Mesenchymal stem cell (in vitro differentiated cells and primary cell): ENCODE data around the gene RNF223.

Experiments
- DNase-seq: peaks from one replicate; pipeline ENCODE4 v3.0.0-alpha.2; 2013
- H2AFZ ChIP-seq: one replicate; pipeline ENCODE4 v1.6.1; 2013; ENCODE audit warnings: low read depth, mild to moderate bottlenecking, control low read depth, inconsistent platforms, low read length, moderate library complexity
- H2AK5ac ChIP-seq: 2 replicates; pipeline ENCODE4 v1.6.1; 2013; ENCODE audit warnings: low read length, moderate library complexity, mild to moderate bottlenecking, inconsistent platforms; ENCODE audit not compliant: severe bottlenecking
- H2BK120ac ChIP-seq: one replicate; pipeline ENCODE4 v1.6.1; 2013; ENCODE audit warnings: low read depth, mild to moderate bottlenecking, inconsistent platforms, low read length, moderate library complexity
- H2BK12ac ChIP-seq, 2 experiments: one replicate each; pipeline ENCODE4 v1.6.1; 2013; ENCODE audit warnings: inconsistent platforms in 2 of 2, low read length in 2 of 2, mild to moderate bottlenecking in 2 of 2, moderate library complexity in 2 of 2, control low read depth in 1 of 2
- H2BK15ac ChIP-seq: one replicate; pipeline ENCODE4 v1.6.1; 2013; ENCODE audit warnings: mild to moderate bottlenecking, low read depth, inconsistent platforms; ENCODE audit not compliant: poor library complexity, severe bottlenecking
- H2BK5ac ChIP-seq: 2 replicates; pipeline ENCODE4 v1.6.1; 2013; ENCODE audit warnings: low read depth, mild to moderate bottlenecking, low read length, control low read depth, inconsistent platforms; ENCODE audit not compliant: poor library complexity, severe bottlenecking
- H3K14ac ChIP-seq, 2 experiments: one replicate each; pipeline ENCODE4 v1.6.1; 2013; ENCODE audit warnings: inconsistent platforms in 2 of 2, low read length in 2 of 2, control low read depth in 1 of 2, mild to moderate bottlenecking in 1 of 2, moderate library complexity in 1 of 2
- H3K18ac ChIP-seq, 2 experiments: one replicate each; pipeline ENCODE4 v1.6.1; 2013; ENCODE audit warnings: inconsistent platforms in 2 of 2, low read length in 2 of 2, control low read depth in 1 of 2, low read depth in 1 of 2, mild to moderate bottlenecking in 1 of 2
- H3K23ac ChIP-seq, 2 experiments: one replicate each; pipeline ENCODE4 v1.6.1; 2013; ENCODE audit warnings: inconsistent platforms in 2 of 2, low read length in 2 of 2, mild to moderate bottlenecking in 2 of 2, moderate library complexity in 2 of 2, control low read depth in 1 of 2
- H3K27ac ChIP-seq: 2 replicates; pipeline ENCODE4 v1.5.1; 2013; ENCODE audit warnings: mild to moderate bottlenecking, moderate library complexity, low read length, control low read depth, inconsistent platforms; ENCODE audit not compliant: poor library complexity, severe bottlenecking
- H3K27me3 ChIP-seq, 2 experiments: 2 replicates each; pipeline versions ENCODE4 v1.6.1 to v1.7.0; 2013; ENCODE audit warnings: low read length in 2 of 2, mild to moderate bottlenecking in 2 of 2, moderate library complexity in 2 of 2, control low read depth in 1 of 2, inconsistent platforms in 1 of 2; ENCODE audit not compliant: control insufficient read depth in 1 of 2, insufficient read depth in 1 of 2
- H3K36me3 ChIP-seq, 2 experiments: 2 replicates each; pipeline versions ENCODE4 v1.6.1 to v1.7.0; 2013; ENCODE audit warnings: low read length in 2 of 2, control low read depth in 1 of 2, inconsistent platforms in 1 of 2, low read depth in 1 of 2, mild to moderate bottlenecking in 1 of 2; ENCODE audit not compliant: insufficient read depth in 2 of 2, control insufficient read depth in 1 of 2
- H3K4ac ChIP-seq, 2 experiments: one replicate each; pipeline ENCODE4 v1.6.1; 2013; ENCODE audit warnings: inconsistent platforms in 2 of 2, low read length in 2 of 2, mild to moderate bottlenecking in 2 of 2, moderate library complexity in 2 of 2, control low read depth in 1 of 2, low read depth in 1 of 2
- H3K4me1 ChIP-seq: 2 replicates; pipeline ENCODE4 v1.6.1; 2013; ENCODE audit warnings: low read depth, low read length, control low read depth; ENCODE audit not compliant: control insufficient read depth, insufficient read depth
- H3K4me2 ChIP-seq: 2 replicates; pipeline ENCODE4 v1.6.1; 2013; ENCODE audit warnings: low read length, mild to moderate bottlenecking, inconsistent platforms; ENCODE audit not compliant: poor library complexity, severe bottlenecking
- H3K4me3 ChIP-seq, 2 experiments: 2 replicates each; pipeline versions ENCODE4 v1.5.1 to v1.7.0; 2013; ENCODE audit warnings: low read length in 2 of 2, mild to moderate bottlenecking in 2 of 2, control low read depth in 1 of 2, low read depth in 1 of 2; ENCODE audit not compliant: insufficient read depth in 1 of 2
- H3K79me1 ChIP-seq: replicated peaks from 2 replicates; pipeline ENCODE4 v1.6.1; 2013; ENCODE audit warnings: mild to moderate bottlenecking, control low read depth, low read length, inconsistent platforms; ENCODE audit not compliant: poor library complexity, severe bottlenecking
- H3K9ac ChIP-seq: 2 replicates; pipeline ENCODE4 v1.7.0; 2013; ENCODE audit warnings: mild to moderate bottlenecking, low read length, moderate library complexity
- H3K9me3 ChIP-seq: 2 replicates; pipeline ENCODE4 v1.7.0; 2013; ENCODE audit warnings: mild to moderate bottlenecking, low read length; ENCODE audit not compliant: control insufficient read depth
- H4K8ac ChIP-seq: one replicate; pipeline ENCODE4 v1.6.1; 2013; ENCODE audit warnings: inconsistent platforms, mild to moderate bottlenecking, low read length, moderate library complexity
- H4K91ac ChIP-seq: one replicate; pipeline ENCODE4 v1.6.1; 2013; ENCODE audit warnings: mild to moderate bottlenecking, low read length, inconsistent platforms
- WGBS: methylation state at CpG from one replicate; pipeline ENCODE4 v1.1.7; 2013; ENCODE audit warnings: mixed read lengths; 5-methylcytosine and 5-hydroxymethylcytosine counted together

The RNF223 gene

DNA sequence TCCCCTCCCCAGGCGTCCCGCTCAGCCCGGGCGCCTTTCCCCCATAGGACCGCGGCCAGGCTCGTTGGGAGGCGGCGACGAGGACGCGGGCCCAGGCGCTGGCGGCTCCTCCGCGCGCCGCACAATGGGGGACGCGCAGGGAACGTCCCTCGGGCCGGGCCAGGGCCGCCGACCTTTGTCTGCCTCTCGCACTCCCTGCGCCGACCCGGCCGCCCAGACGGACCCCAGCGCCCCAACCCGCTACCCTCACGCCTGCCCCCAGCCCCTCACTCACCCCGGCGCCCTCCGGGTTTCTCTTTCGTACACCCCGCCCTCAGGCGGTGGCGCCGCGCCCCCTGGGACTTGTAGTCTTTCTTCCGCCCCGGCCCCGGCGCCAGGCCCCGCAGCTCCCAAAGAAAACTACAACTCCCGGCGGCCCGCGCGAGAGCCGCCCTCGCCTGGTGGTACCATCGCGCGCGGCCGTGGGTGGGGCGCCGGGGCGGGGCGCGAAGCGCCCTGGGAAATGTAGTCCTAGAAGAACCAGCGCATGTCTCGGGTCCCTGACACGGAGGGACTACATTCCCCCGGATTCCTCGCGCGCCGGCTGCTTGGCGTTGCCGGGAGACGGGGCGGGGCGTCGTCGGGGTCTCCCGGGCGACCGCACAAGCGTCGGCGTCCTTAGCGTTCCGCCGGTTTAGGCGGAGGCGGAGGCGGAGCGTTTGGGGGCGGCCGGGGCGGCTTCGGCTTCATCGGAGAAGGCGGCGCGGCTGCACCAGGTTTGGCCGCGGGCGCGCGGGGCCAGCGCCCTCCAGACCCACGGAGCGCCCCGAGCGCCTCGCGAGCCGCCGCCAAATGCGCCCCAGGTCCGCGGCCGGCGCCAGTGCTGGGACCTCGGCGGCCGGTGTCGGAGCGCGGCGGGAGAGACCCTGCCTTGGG is 41.9 kb upstream of the RNF223 start, which contains the start of gene C1orf159:
Gene C1orf159, minus strand, starts transcription at position 304 of the 915 bp plus-strand sequence. CDS start 24,546 bp downstream, outside the sequence.
- Histone ChIP-seq H2BK120ac (no peak within 1 kb of the TSS), H3K4me1 (peaks cover 13% of the 10 kb centered on the region), H2BK12ac (no peak within 1 kb of the TSS), H3K18ac (peak within 1 kb of the TSS in 1 of 2 experiments; percentile 82), H2AK5ac (no peak within 1 kb of the TSS), H3K4me2 (peak within 1 kb of the TSS; percentile 99), H4K91ac (no peak within 1 kb of the TSS), H3K9me3 (no peaks in the 10 kb centered on the region), H3K27ac (no peak within 1 kb of the TSS), H3K9ac (peak within 1 kb of the TSS; percentile 74), H3K4ac (peak within 1 kb of the TSS in 1 of 2 experiments; percentile 62), H3K23ac (no peak within 1 kb of the TSS), H2BK5ac (no peak within 1 kb of the TSS), H4K8ac (peak within 1 kb of the TSS; percentile 79), H3K36me3 (peaks cover 4 to 24% of the 10 kb centered on the region in 2 experiments), H3K27me3 (peaks cover 15 to 29% of the 10 kb centered on the region in 2 experiments), H3K79me1 (peaks cover 36% of the 10 kb centered on the region), H2AFZ (peak within 1 kb of the TSS; percentile 89), H3K4me3 (peak within 1 kb of the TSS; percentile 80 to 93), H3K14ac (peak within 1 kb of the TSS in 1 of 2 experiments; percentile 62), H2BK15ac (no peak within 1 kb of the TSS)
- under 1% methylated on average over 104 of the region's 128 CpGs for WGBS
- DNase-seq = peak; percentile 98

DNA sequence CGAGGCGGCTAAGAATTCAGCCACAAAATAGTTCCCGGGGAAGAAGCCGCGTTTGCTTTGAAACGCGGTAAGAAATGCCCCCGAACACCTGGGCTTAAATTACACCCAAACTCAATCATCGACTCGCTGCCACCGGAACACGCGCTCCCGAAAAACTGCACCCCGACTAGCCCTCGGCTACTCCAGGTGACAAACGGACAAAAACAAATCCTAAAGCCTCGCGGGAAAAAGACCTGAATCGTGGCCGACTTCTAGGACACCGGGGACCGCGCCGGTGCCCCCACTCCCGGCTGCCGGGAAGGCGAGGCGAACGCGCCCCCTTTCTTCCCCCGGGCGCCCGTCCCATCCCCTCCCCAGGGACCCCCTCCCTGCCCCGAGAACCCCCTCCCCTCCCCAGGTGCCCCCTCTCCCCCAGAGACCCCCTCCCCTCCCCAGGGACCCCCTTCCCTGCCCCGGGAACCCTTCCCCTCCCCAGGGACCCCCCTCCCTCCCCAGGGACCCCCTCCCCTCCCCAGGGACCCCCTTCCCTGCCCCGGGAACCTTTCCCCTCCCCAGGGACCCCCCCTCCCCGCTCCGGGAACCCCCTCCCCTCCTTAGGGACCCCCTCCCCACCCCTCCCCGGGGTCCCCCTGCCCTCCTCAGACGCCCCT is 41.2 kb upstream of the RNF223 start:
- peaks cover 15 to 29% of the 10 kb centered on the region in 2 experiments for H3K27me3 ChIP-seq
- no peaks in the 10 kb centered on the region for H3K9me3 ChIP-seq
- no peak overlapping the region for H2AK5ac ChIP-seq
- no peak overlapping the region for H3K14ac ChIP-seq
- H3K4me3 ChIP-seq = peak overlapping the region; percentile 80 to 93
- H3K9ac ChIP-seq = peak overlapping the region; percentile 74
- H2BK15ac ChIP-seq = no peak overlapping the region
- peak overlapping the region; percentile 89 for H2AFZ ChIP-seq
- peaks cover 4 to 27% of the 10 kb centered on the region in 2 experiments for H3K36me3 ChIP-seq
- H4K8ac ChIP-seq = no peak overlapping the region
- no peak overlapping the region for H3K27ac ChIP-seq
- H3K4me1 ChIP-seq = peaks cover 13% of the 10 kb centered on the region
- 6% methylated on average over 28 of the region's 41 CpGs for WGBS
- H4K91ac ChIP-seq = no peak overlapping the region
- peaks cover 42% of the 10 kb centered on the region for H3K79me1 ChIP-seq
- H2BK120ac ChIP-seq = no peak overlapping the region
- H3K18ac ChIP-seq = no peak overlapping the region
- H2BK12ac ChIP-seq = no peak overlapping the region
- DNase-seq = no peak
- peak overlapping the region; percentile 92 for H3K4me2 ChIP-seq
- H3K23ac ChIP-seq = no peak overlapping the region
- H3K4ac ChIP-seq = no peak overlapping the region
- H2BK5ac ChIP-seq = no peak overlapping the region

DNA sequence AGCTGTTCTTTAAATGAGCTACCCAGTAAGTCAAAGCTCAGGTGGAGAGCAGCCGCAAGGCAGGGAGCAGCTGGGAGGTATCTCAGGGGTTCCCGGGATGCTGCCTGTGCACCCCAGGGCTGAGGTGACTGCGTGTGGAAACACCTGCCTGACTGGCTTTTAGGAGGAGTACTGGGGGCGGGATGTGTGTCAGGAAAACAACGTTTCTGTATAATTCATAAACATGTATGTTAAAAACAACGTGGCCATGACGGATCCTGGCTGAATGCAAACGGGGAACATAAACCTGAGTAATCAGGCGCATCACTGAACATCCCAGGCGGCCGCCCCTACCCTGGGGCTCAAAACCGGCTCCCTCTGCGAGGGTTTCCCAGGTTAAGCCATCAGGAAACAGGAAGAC is 40.3 kb upstream of the RNF223 start:
- Histone ChIP-seq H3K23ac (no peak overlapping the region), H3K9me3 (no peaks in the 10 kb centered on the region), H3K18ac (no peak overlapping the region), H3K79me1 (peaks cover 42% of the 10 kb centered on the region), H3K27ac (no peak overlapping the region), H3K9ac (no peak overlapping the region), H2AFZ (no peak overlapping the region), H3K4ac (no peak overlapping the region), H2BK5ac (no peak overlapping the region), H2BK12ac (no peak overlapping the region), H3K4me2 (no peak overlapping the region), H3K14ac (no peak overlapping the region), H4K91ac (no peak overlapping the region), H4K8ac (no peak overlapping the region), H2AK5ac (no peak overlapping the region), H3K4me3 (peak overlapping the region in 1 of 2 experiments; percentile 80), H3K27me3 (peaks cover 15 to 23% of the 10 kb centered on the region in 2 experiments), H3K36me3 (peaks cover 4 to 27% of the 10 kb centered on the region in 2 experiments), H2BK15ac (no peak overlapping the region), H3K4me1 (peaks cover 13% of the 10 kb centered on the region), H2BK120ac (no peak overlapping the region)
- 96% methylated on average over 13 of the region's 13 CpGs for whole genome bisulfite sequencing
- DNase-seq = no peak
